ENCODE results near the gene RNU6-1. TPM values are rescaled to one million over a fixed set of nuclear protein-coding genes. Genes with fewer than 3 reads are reported as not detected.

RNU6-1 gene
- polyA plus RNA-seq, 1 of the 3 experiments (the other 2 are of a cell fraction) = not detected

DNA sequence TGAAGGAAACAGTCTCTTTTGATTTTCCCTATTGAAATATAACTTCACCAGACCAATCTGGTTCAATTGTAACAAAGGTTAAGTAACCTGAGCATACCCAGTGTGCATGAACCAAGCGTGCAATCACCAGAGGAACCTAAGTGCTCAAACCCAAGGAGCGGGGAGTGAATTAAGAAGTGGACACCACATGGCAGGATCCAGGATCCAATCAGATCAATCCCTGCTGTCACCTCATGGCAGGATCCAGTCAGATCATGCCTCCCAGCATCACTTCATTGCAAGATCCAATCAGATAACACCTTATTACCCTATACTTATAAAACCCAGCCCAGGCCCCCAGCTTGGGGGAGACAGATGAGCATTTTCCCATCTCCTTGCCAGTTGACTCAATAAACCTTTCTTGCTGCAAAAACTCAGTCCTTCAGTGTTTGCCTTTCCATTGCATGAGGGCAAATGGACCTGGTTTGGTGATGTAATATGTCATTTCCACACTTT, 38.9 kb upstream of the RNU6-1 start:
- H3K4me3 ChIP-seq (ENCODE audit: low read depth in 2 of 2, low read length in 1 of 2) = no peak overlapping the region
- H3F3A ChIP-seq (replicated peaks; ENCODE audit: insufficient read depth) = no peaks in the 10 kb centered on the region
- DNase-seq = no peak
- TF ChIP-seq GABPA (IDR thresholded peaks at IDR 0.05; ENCODE audit: low read depth) (no peak), YY1 (IDR thresholded peaks at IDR 0.05; ENCODE audit: low read depth) (no peak), RCOR1 (IDR thresholded peaks at IDR 0.05; ENCODE audit: low read length) (no peak)
- TF ChIP-seq, protein P1, sequence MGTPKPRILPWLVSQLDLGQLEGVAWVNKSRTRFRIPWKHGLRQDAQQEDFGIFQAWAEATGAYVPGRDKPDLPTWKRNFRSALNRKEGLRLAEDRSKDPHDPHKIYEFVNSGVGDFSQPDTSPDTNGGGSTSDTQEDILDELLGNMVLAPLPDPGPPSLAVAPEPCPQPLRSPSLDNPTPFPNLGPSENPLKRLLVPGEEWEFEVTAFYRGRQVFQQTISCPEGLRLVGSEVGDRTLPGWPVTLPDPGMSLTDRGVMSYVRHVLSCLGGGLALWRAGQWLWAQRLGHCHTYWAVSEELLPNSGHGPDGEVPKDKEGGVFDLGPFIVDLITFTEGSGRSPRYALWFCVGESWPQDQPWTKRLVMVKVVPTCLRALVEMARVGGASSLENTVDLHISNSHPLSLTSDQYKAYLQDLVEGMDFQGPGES (IDR thresholded peaks at IDR 0.05; ENCODE audit: low read depth, low read length) = no peak
- TF ChIP-seq, protein P2, sequence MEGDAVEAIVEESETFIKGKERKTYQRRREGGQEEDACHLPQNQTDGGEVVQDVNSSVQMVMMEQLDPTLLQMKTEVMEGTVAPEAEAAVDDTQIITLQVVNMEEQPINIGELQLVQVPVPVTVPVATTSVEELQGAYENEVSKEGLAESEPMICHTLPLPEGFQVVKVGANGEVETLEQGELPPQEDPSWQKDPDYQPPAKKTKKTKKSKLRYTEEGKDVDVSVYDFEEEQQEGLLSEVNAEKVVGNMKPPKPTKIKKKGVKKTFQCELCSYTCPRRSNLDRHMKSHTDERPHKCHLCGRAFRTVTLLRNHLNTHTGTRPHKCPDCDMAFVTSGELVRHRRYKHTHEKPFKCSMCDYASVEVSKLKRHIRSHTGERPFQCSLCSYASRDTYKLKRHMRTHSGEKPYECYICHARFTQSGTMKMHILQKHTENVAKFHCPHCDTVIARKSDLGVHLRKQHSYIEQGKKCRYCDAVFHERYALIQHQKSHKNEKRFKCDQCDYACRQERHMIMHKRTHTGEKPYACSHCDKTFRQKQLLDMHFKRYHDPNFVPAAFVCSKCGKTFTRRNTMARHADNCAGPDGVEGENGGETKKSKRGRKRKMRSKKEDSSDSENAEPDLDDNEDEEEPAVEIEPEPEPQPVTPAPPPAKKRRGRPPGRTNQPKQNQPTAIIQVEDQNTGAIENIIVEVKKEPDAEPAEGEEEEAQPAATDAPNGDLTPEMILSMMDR (IDR thresholded peaks at IDR 0.05) = no peak
- no peaks in the 10 kb centered on the region for H3K9me3 ChIP-seq
- H3K27me3 ChIP-seq (ENCODE audit: insufficient read depth) = no peaks in the 10 kb centered on the region
- no peaks in the 10 kb centered on the region for H3K79me2 ChIP-seq (ENCODE audit: insufficient read depth)
- POLR2A ChIA-PET = no interaction called here
- whole genome bisulfite sequencing (ENCODE audit: low lambda C conversion rate) = 100% methylated on average over 2 of the region's 2 CpGs
- no peak overlapping the region for H2AFZ ChIP-seq (ENCODE audit: low read depth)
- H3K36me3 ChIP-seq (replicated peaks in 1 of 2; ENCODE audit: control insufficient read depth in 1 of 2, insufficient read depth in 2 of 2, low read length in 1 of 2) = no peaks in the 10 kb centered on the region
- CTCF ChIA-PET = interaction anchor here (0.9 kb wide), 1 partner anchor 36 kb away, joined by 3 read pairs; no protein-coding TSS in a partner anchor
- no peak overlapping the region for H3K27ac ChIP-seq (ENCODE audit: low read depth in 2 of 2, low read length in 1 of 2)
- H3K9me2 ChIP-seq = no peaks in the 10 kb centered on the region
- H4K20me1 ChIP-seq (ENCODE audit: insufficient read depth) = no peaks in the 10 kb centered on the region
- H3K9ac ChIP-seq = no peak overlapping the region
- H3K4me1 ChIP-seq (ENCODE audit: control insufficient read depth in 1 of 2, insufficient read depth in 2 of 2, low read depth in 1 of 2, low read length in 1 of 2) = peaks cover 0 to 2% of the 10 kb centered on the region in 2 experiments; a peak in 2 of 4 replicates
- no peak overlapping the region for H3K4me2 ChIP-seq

DNA sequence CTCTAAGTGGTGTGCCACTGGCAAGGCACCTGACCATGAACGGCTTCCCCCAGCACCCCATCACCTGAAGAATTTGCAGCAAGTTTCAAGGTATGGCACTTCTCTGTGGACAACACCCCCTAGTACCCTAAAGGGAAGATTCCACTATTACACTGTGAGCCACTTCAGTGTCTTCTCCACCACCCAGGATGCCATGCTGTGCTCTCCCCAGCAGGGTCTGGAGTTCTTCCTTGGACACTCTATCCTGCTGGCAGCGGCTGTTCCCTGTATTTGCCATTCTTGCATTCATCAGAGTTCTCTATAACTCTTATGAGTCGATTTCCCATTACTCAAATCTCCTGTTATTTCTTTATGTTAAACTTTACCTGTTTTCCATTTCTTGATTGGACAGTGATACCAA, 33.9 kb upstream of the RNU6-1 start:
- POLR2A ChIA-PET = no interaction called here
- no peaks in the 10 kb centered on the region for H3K36me3 ChIP-seq (replicated peaks in 1 of 2; ENCODE audit: control insufficient read depth in 1 of 2, insufficient read depth in 2 of 2, low read length in 1 of 2)
- 41% methylated on average over 3 of the region's 3 CpGs for WGBS (ENCODE audit: low lambda C conversion rate)
- TF ChIP-seq, protein P3, sequence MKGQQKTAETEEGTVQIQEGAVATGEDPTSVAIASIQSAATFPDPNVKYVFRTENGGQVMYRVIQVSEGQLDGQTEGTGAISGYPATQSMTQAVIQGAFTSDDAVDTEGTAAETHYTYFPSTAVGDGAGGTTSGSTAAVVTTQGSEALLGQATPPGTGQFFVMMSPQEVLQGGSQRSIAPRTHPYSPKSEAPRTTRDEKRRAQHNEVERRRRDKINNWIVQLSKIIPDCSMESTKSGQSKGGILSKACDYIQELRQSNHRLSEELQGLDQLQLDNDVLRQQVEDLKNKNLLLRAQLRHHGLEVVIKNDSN (IDR thresholded peaks at IDR 0.05; ENCODE audit: borderline replicate concordance, low read depth) = no peak
- TF ChIP-seq SMC3 (IDR thresholded peaks at IDR 0.05; ENCODE audit: low read depth, low read length) (no peak), RFX5 (IDR thresholded peaks at IDR 0.05; ENCODE audit: low read length) (no peak), RAD21 (IDR thresholded peaks at IDR 0.05; ENCODE audit: low read length) (no peak), RCOR1 (IDR thresholded peaks at IDR 0.05; ENCODE audit: low read length) (no peak), ELF1 (IDR thresholded peaks at IDR 0.05) (no peak), FOXM1 (IDR thresholded peaks at IDR 0.05; ENCODE audit: low read depth) (no peak), TCF12 (IDR thresholded peaks at IDR 0.05) (no peak), NRF1 (IDR thresholded peaks at IDR 0.05; ENCODE audit: low read depth, low read length) (no peak), TEAD4 (IDR thresholded peaks at IDR 0.05; ENCODE audit: borderline replicate concordance, insufficient read depth) (no peak), EP300 (IDR thresholded peaks at IDR 0.05; ENCODE audit: borderline replicate concordance in 1 of 2, low read depth in 1 of 2, low read length in 1 of 2) (no peak), JUND (IDR thresholded peaks at IDR 0.05) (no peak), FOSL2 (IDR thresholded peaks at IDR 0.05; ENCODE audit: borderline replicate concordance, low read depth) (no peak), EZH2phosphoT487 (IDR thresholded peaks at IDR 0.05; ENCODE audit: borderline replicate concordance, low read depth) (no peak), TAF1 (IDR thresholded peaks at IDR 0.05; ENCODE audit: borderline replicate concordance, low read depth, low read length) (no peak)
- TF ChIP-seq, protein P2 (IDR thresholded peaks at IDR 0.05) = no peak
- TF ChIP-seq, protein P1 (IDR thresholded peaks at IDR 0.05; ENCODE audit: low read depth, low read length) = no peak
- TF ChIP-seq, protein P4, sequence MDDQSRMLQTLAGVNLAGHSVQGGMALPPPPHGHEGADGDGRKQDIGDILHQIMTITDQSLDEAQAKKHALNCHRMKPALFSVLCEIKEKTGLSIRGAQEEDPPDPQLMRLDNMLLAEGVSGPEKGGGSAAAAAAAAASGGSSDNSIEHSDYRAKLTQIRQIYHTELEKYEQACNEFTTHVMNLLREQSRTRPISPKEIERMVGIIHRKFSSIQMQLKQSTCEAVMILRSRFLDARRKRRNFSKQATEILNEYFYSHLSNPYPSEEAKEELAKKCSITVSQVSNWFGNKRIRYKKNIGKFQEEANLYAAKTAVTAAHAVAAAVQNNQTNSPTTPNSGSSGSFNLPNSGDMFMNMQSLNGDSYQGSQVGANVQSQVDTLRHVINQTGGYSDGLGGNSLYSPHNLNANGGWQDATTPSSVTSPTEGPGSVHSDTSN (IDR thresholded peaks at IDR 0.05) = no peak

More for the DNA sequence above, 33.9 kb upstream of the RNU6-1 start:
- Histone ChIP-seq H3K4me1 (ENCODE audit: control insufficient read depth in 1 of 2, insufficient read depth in 2 of 2, low read depth in 1 of 2, low read length in 1 of 2) (no peaks in the 10 kb centered on the region), H3K9me3 (no peaks in the 10 kb centered on the region), H3F3A (replicated peaks; ENCODE audit: insufficient read depth) (no peaks in the 10 kb centered on the region), H3K4me3 (ENCODE audit: low read depth in 2 of 2, low read length in 1 of 2) (no peak overlapping the region), H4K20me1 (ENCODE audit: insufficient read depth) (no peaks in the 10 kb centered on the region), H3K27me3 (ENCODE audit: insufficient read depth) (no peaks in the 10 kb centered on the region), H3K4me2 (no peak overlapping the region), H2AFZ (ENCODE audit: low read depth) (no peak overlapping the region), H3K27ac (ENCODE audit: low read depth in 2 of 2, low read length in 1 of 2) (no peak overlapping the region), H3K9ac (no peak overlapping the region), H3K79me2 (ENCODE audit: insufficient read depth) (no peaks in the 10 kb centered on the region), H3K9me2 (no peaks in the 10 kb centered on the region)
- CTCF ChIA-PET = interaction anchor here (0.6 to 6.2 kb wide), 3 partner anchors 11 to 281 kb away, joined by 3 to 34 read pairs (median 3); no protein-coding TSS in a partner anchor
- no peak for DNase-seq

All from SK-N-SH (cell line).